ENCODE data around the gene AGAP1.

DNA sequence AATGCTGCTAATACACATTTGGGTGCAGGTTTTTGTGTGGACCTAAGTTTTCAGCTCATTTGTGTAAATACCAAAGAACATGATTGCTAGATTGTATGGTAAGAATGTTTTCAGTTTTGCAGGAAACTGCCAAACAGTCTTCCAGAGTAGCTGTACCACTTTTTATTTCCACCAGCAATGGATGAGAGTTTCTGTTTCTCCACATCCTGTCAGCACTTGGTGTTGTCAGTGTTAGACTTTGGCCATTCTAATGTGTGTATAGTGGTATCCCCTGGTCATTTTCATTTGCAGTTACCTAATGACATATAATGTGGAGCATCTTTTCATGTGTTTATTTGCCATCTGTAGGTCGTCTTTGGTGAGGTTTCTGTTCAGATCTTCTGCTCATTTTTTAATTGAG, 337.9 kb downstream of the AGAP1 start:
- TF ChIP-seq POLR2A (IDR thresholded peaks at IDR 0.05; ENCODE audit: low read depth, low read length) (no peak), TAF1 (IDR thresholded peaks at IDR 0.05; ENCODE audit: low read depth, low read length) (no peak), POLR2AphosphoS5 (IDR thresholded peaks at IDR 0.05; ENCODE audit: low read depth, low read length) (no peak), PAX5 (IDR thresholded peaks at IDR 0.05; ENCODE audit: insufficient read depth, low read length, severe bottlenecking) (no peak), POU2F2 (IDR thresholded peaks at IDR 0.05; ENCODE audit: low read depth, low read length) (no peak)
